ENCODE data around the gene ARL6IP5. TPM values are rescaled to one million over a fixed set of nuclear protein-coding genes. Genes with fewer than 3 reads are reported as not detected.

Gene ARL6IP5, protein sequence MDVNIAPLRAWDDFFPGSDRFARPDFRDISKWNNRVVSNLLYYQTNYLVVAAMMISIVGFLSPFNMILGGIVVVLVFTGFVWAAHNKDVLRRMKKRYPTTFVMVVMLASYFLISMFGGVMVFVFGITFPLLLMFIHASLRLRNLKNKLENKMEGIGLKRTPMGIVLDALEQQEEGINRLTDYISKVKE
- total RNA-seq, result 146 and 174 TPM in 2 replicates

DNA sequence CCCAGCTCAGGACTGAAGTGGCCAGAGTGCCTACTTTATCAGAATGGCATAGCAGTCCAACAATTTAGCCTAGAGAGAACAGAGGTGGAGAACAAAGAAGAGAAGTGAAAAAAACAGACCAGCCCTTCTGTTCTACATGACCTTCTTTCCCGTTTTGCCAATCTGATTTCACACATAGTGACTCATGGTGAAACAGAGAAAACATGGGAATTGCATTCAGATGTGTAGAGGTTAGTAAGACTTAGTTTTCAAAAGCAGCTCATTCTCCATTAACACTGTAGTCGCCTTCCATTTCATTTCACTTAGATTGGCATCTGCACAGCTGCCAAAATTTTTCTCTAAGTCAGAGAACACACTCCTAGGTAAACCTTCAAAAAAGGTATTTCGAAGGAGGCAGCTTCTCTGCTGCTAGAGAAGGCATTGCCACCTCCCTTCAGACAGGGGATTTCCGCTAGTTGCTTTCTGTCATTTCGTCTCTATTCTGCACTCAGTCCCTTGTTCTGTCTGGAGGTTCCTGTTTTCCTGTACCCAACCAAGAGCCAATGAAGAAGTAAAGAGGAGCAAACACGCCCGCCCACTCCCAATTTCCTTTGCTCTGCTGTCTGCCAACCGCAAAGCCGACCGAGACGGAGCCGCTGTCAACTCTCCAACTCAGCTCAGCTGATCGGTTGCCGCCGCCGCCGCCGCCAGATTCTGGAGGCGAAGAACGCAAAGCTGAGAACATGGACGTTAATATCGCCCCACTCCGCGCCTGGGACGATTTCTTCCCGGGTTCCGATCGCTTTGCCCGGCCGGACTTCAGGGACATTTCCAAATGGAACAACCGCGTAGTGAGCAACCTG lies at the start of gene ARL6IP5:
Gene ARL6IP5, plus strand, starts transcription at position 612 of the 842 bp plus-strand sequence. Its CDS starts 111 bp downstream, at position 723.

DNA sequence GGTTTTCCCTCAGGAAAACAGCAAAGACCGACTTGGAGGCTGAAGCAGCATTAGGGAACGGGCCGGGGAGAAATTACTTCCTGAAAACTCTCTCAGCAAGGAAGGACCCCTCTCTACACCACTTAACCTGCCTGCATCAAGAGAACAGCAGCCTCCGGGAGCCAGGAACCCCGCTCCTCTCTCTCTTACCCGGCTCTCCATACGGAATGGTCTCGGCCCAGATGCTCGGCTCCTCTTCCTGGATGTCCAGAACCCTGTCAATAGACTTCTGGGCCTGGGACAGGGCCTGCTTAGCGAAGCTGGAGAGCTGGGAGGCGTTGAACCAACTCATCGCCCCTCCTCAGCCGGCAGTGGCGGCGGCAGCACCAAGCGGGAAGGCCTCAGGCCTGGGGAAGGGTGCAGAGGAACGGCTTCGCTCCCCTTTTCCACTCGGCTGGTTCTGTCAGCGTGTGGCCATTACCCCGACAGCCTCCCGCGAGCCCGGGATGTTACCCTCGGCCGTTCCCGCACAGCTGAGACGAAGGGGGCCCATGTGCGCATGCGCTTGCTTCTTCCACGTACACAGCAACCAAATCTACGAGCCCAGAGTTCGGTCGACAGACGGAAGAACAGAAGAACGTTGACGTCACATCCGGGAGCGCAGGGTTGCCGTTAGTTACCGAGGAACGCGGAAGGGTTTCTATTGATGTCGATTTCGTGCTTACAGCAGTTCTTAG lies 32.8 kb upstream of the ARL6IP5 start, which contains the start of gene TMF1:
Gene TMF1, minus strand, starts transcription at position 578 of the 716 bp plus-strand sequence. Its CDS starts 247 bp downstream, at position 331.

DNA sequence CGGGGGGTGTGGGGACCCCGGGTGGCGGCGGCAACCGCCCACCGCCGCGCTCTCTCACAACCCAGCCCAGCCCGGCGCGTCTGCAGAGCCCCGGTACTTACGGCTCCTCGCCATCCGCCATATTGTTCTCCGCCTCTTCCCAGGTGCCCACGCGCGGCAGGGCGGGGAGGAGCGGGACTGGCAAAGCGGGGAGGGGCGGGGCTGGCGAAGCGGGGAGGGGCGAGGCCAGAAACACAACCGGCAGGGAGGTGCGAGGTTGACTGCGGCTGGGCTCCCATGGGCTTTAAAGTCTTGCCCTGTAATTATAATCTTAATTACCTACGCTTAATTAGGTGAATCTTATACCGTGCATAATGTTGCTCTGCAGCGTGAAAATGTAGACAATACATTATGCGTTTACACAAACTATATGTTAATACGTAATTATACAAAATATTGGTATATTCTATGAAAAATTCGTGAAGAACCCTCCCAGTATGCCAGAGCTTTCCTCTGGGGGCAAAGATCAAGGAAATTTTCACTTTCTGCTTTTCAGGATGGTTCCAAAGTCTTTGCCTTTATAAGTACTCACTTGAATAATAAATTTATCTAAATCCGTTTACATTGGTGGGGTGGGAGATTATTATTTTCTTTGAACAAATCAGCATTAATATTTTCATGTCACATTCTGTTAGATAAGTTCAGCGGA lies 4.4 kb upstream of the ARL6IP5 start, which contains the start of gene UBA3:
Gene UBA3, minus strand, starts transcription at position 133 of the 688 bp plus-strand sequence. Its CDS starts 12 bp downstream, at position 121.

DNA sequence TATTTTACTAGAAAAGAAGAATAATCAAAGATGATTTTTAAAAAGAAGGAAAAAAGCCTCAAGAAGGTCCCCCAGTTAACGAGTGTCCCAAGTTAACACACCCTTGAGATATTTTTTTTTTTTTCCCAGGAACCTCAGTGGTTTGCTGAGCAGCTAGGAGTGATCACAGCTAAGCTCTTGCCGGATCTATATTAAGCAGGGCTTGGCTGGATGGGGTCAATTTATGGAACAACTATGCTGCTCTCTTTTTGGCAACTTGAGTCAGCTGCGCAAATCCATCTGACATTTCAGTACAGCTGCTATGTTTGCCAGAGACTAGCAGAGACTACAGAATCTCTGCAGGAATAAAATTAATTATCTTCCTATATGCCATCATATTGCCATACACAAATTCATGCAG lies 37.7 kb downstream of the ARL6IP5 start, which contains the start of gene LMOD3:
Gene LMOD3, minus strand, starts transcription at position 193 of the 400 bp plus-strand sequence. CDS start 209 bp downstream, outside the sequence.

Other genes starting within 250 kb of the ARL6IP5 start
- not detected in 2 replicates for gene TAFA4, start 152.4 kb upstream of the ARL6IP5 start, total RNA-seq
- gene EOGT, start 71.3 kb upstream of the ARL6IP5 start, total RNA-seq, result 20.8 and 36.3 TPM in 2 replicates
- gene TMF1, start 32.6 kb upstream of the ARL6IP5 start, total RNA-seq, result 20.8 and 23.6 TPM in 2 replicates
- gene UBA3, start 4.6 kb upstream of the ARL6IP5 start, total RNA-seq, result 50.5 and 77.8 TPM in 2 replicates
- gene LMOD3, start 37.7 kb downstream of the ARL6IP5 start, total RNA-seq, result not detected in 2 replicates

All from myometrial cell (primary cell).